ENCODE data around the gene BNC1. TPM values are rescaled to one million over a fixed set of nuclear protein-coding genes. Genes with fewer than 3 reads are reported as not detected.

The BNC1 gene
- total and polyA plus RNA-seq, 2 experiments from 2014 or later = 23.1 to 24.3 TPM

GRCh38 chr15:83275412-83275811 lies 9.1 kb downstream of the BNC1 start:
- H3K27ac ChIP-seq = no peak overlapping the region
- no peak for TF ChIP-seq EZH2phosphoT487 (IDR thresholded peaks at IDR 0.05; ENCODE audit: low read depth, severe bottlenecking, unreplicated experiment)
- TF ChIP-seq, protein P1, sequence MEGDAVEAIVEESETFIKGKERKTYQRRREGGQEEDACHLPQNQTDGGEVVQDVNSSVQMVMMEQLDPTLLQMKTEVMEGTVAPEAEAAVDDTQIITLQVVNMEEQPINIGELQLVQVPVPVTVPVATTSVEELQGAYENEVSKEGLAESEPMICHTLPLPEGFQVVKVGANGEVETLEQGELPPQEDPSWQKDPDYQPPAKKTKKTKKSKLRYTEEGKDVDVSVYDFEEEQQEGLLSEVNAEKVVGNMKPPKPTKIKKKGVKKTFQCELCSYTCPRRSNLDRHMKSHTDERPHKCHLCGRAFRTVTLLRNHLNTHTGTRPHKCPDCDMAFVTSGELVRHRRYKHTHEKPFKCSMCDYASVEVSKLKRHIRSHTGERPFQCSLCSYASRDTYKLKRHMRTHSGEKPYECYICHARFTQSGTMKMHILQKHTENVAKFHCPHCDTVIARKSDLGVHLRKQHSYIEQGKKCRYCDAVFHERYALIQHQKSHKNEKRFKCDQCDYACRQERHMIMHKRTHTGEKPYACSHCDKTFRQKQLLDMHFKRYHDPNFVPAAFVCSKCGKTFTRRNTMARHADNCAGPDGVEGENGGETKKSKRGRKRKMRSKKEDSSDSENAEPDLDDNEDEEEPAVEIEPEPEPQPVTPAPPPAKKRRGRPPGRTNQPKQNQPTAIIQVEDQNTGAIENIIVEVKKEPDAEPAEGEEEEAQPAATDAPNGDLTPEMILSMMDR (IDR thresholded peaks at IDR 0.05; ENCODE audit: poor library complexity) = no peak
- TF ChIP-seq EZH2 (IDR thresholded peaks at IDR 0.05; ENCODE audit: borderline replicate concordance) = no peak
- no peak overlapping the region for H2AFZ ChIP-seq
- 94% methylated on average over 3 of the region's 3 CpGs for WGBS (ENCODE audit: low lambda C conversion rate, missing lambda C conversion rate)
- H4K20me1 ChIP-seq (ENCODE audit: insufficient read depth, poor library complexity, severe bottlenecking) = no peaks in the 10 kb centered on the region
- no peak overlapping the region for H3K4me2 ChIP-seq
- H3K4me3 ChIP-seq = no peak overlapping the region
- H3K4me1 ChIP-seq (ENCODE audit: insufficient read depth) = no peaks in the 10 kb centered on the region
- H3K79me2 ChIP-seq = peaks cover 10% of the 10 kb centered on the region
- H3K9me2 ChIP-seq (replicated peaks; ENCODE audit: insufficient read depth) = no peaks in the 10 kb centered on the region
- H3K36me3 ChIP-seq (replicated peaks; ENCODE audit: insufficient read depth, low read depth) = no peaks in the 10 kb centered on the region
- peaks cover 19% of the 10 kb centered on the region for H3K27me3 ChIP-seq
- DNase-seq (ENCODE audit: low spot score) = no peak
- no peaks in the 10 kb centered on the region for H3K9me3 ChIP-seq (ENCODE audit: low read depth)

- no peaks in the 10 kb centered on the region for H3K36me3 ChIP-seq (replicated peaks; ENCODE audit: insufficient read depth, low read depth)
- no peak overlapping the region for H3K27ac ChIP-seq
- H3K4me2 ChIP-seq = no peak overlapping the region
- H3K79me2 ChIP-seq = peaks cover 2% of the 10 kb centered on the region
- 68% methylated on average over 1 of the region's 1 CpG for WGBS (ENCODE audit: low lambda C conversion rate, missing lambda C conversion rate)
- H3K4me3 ChIP-seq = no peak overlapping the region
- no peak overlapping the region for H2AFZ ChIP-seq
- TF ChIP-seq, protein P1 (IDR thresholded peaks at IDR 0.05; ENCODE audit: poor library complexity) = no peak
- TF ChIP-seq EZH2 (IDR thresholded peaks at IDR 0.05; ENCODE audit: borderline replicate concordance) (no peak), EZH2phosphoT487 (IDR thresholded peaks at IDR 0.05; ENCODE audit: low read depth, severe bottlenecking, unreplicated experiment) (no peak)
- H4K20me1 ChIP-seq (ENCODE audit: insufficient read depth, poor library complexity, severe bottlenecking) = no peaks in the 10 kb centered on the region
- H3K27me3 ChIP-seq = no peaks in the 10 kb centered on the region
- no peaks in the 10 kb centered on the region for H3K4me1 ChIP-seq (ENCODE audit: insufficient read depth)
- no peaks in the 10 kb centered on the region for H3K9me3 ChIP-seq (ENCODE audit: low read depth)
- H3K9me2 ChIP-seq (replicated peaks; ENCODE audit: insufficient read depth) = no peaks in the 10 kb centered on the region
- no peak for DNase-seq (ENCODE audit: low spot score)
Observed at GRCh38 chr15:83270176-83270575, 14.3 kb downstream of the BNC1 start.

GRCh38 chr15:83268147-83268546 lies 16.3 kb downstream of the BNC1 start:
- Histone ChIP-seq H3K4me3 (no peak overlapping the region), H3K9me2 (replicated peaks; ENCODE audit: insufficient read depth) (no peaks in the 10 kb centered on the region), H3K36me3 (replicated peaks; ENCODE audit: insufficient read depth, low read depth) (no peaks in the 10 kb centered on the region), H3K4me1 (ENCODE audit: insufficient read depth) (no peaks in the 10 kb centered on the region), H3K27ac (no peak overlapping the region), H4K20me1 (ENCODE audit: insufficient read depth, poor library complexity, severe bottlenecking) (no peaks in the 10 kb centered on the region), H3K4me2 (no peak overlapping the region), H3K27me3 (no peaks in the 10 kb centered on the region), H3K9me3 (ENCODE audit: low read depth) (no peaks in the 10 kb centered on the region), H3K79me2 (no peaks in the 10 kb centered on the region), H2AFZ (no peak overlapping the region)
- DNase-seq (ENCODE audit: low spot score) = no peak
- WGBS (ENCODE audit: low lambda C conversion rate, missing lambda C conversion rate) = 94% methylated on average over 4 of the region's 4 CpGs
- TF ChIP-seq EZH2phosphoT487 (IDR thresholded peaks at IDR 0.05; ENCODE audit: low read depth, severe bottlenecking, unreplicated experiment) (no peak), EZH2 (IDR thresholded peaks at IDR 0.05; ENCODE audit: borderline replicate concordance) (no peak)
- TF ChIP-seq, protein P1 (IDR thresholded peaks at IDR 0.05; ENCODE audit: poor library complexity) = no peak

All from hepatocyte (in vitro differentiated cells).